Activated CD4-positive, alpha-beta memory T cell treated with anti-CD3 and anti-CD28 coated beads, Interleukin-2, amount 10 ng/mL, durations not matched to agents 7 days and 5 days (primary cell): Measurements from ENCODE around the gene EZH1. TPM values are rescaled to one million over a fixed set of nuclear protein-coding genes. Genes with fewer than 3 reads are reported as not detected.

Experiments
- CTCF ChIA-PET: fragments of 350-600 bp; sonication (Branson Sonifier 250); formaldehyde crosslinking; loops from one replicate; lab custom pipeline; 2021; ENCODE audit warnings: antibody characterized with exemption, inconsistent platforms; lab: Charles Lee
- POLR2A ChIA-PET: fragments of 350-600 bp; sonication (Branson Sonifier 250); formaldehyde crosslinking; loops from one replicate; lab custom pipeline; 2021; ENCODE audit warnings: antibody characterized with exemption; lab: Charles Lee
- DNase-seq: peaks from one replicate; pipeline ENCODE4 v3.0.0-alpha.2; 2020
- H3K27ac Mint-ChIP-seq: one replicate; pipeline ENCODE4 v1.8.0; 2021; ENCODE audit warnings: mild to moderate bottlenecking, mixed read lengths
- H3K27me3 Mint-ChIP-seq: one replicate; pipeline ENCODE4 v1.8.0; 2021; ENCODE audit warnings: mixed read lengths
- H3K36me3 Mint-ChIP-seq: one replicate; pipeline ENCODE4 v1.8.0; 2021; ENCODE audit warnings: low read depth, mixed read lengths
- H3K4me1 Mint-ChIP-seq: one replicate; pipeline ENCODE4 v1.8.0; 2021; ENCODE audit warnings: mixed read lengths
- H3K4me3 Mint-ChIP-seq: one replicate; pipeline ENCODE4 v1.8.0; 2021; ENCODE audit warnings: mild to moderate bottlenecking, mixed read lengths
- H3K9me3 Mint-ChIP-seq: one replicate; pipeline ENCODE4 v1.8.0; 2021; ENCODE audit warnings: mixed read lengths
- total RNA-seq, 2 experiments: library from RNA; stranded (reverse); gene quantifications; one replicate each; pipeline ENCODE4 v1.2.3, GENCODE V29; 2021

The EZH1 gene
- total RNA-seq, 2 experiments from 2014 or later = 51.9 to 55.3 TPM

- Mint-ChIP-seq H3K4me3 (peak overlapping the region; percentile 77), H3K9me3 (no peaks in the 10 kb centered on the region), H3K4me1 (peaks cover 50% of the 10 kb centered on the region), H3K27ac (peak overlapping the region; percentile 77), H3K27me3 (peaks cover 47% of the 10 kb centered on the region), H3K36me3 (no peaks in the 10 kb centered on the region)
- POLR2A ChIA-PET = interaction anchor here (0.6 to 4.8 kb wide), 9 partner anchors 8 to 321 kb away, joined by 3 to 36 read pairs (median 5); partner anchors contain the start of genes NAGLU, PSMC3IP, RETREG3 and RPL27
- CTCF ChIA-PET = interaction anchor here (3.4 to 4.8 kb wide), 2 partner anchors 68 to 98 kb away, joined by 14 to 62 read pairs; partner anchors contain the start of genes PSMC3IP, RETREG3 and TUBG1
- DNase-seq = peak; percentile 100
These were observed 67.6 kb downstream of the EZH1 start for GRCh38 chr17:42677012-42677857.

DNA sequence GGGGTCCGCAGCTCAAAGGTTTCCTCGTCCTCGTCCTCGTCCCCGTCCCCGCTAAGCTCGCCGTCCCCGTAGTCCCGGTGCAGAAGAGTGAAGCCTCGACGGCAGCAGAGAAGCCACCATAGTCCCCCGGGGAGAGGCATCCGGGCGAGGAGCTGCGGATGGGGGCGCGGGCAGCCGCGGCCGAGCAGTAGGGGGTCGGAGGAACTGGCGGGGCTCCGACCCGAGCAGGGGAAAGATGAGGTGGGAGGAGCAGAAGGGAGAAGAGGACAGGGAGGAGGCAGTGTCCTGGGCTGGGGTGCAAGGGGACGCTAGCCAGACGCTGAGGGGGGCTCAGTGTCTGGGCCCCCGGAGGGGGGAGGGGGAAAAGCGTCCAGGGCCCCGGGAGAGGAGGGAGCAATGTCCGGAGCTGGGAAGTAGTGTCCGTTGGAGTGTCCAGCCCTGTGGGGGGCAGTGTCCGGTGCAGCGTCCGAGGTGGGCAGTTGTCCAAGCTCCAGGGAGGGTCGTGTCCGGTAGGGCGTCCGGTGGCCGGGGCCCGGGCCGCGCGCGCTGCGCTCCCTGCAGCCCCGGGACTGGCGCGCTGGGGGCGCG lies 68.3 kb downstream of the EZH1 start, which contains the start of gene PLEKHH3:
PLEKHH3 (minus strand) TSS at position 571 of the 588 bp plus-strand sequence; CDS start at position 140, 431 bp downstream.
- Mint-ChIP-seq H3K36me3 (no peaks in the 10 kb centered on the region), H3K4me3 (peak within 1 kb of the TSS; percentile 77), H3K9me3 (no peaks in the 10 kb centered on the region), H3K27me3 (peaks cover 45% of the 10 kb centered on the region), H3K4me1 (peaks cover 46% of the 10 kb centered on the region), H3K27ac (peak within 1 kb of the TSS; percentile 77)
- peak; percentile 31 for DNase-seq
- CTCF ChIA-PET = interaction anchor here (1.3 to 4.8 kb wide), 3 partner anchors 67 to 98 kb away, joined by 3 to 62 read pairs (median 14); partner anchors contain the start of genes PSMC3IP, RETREG3 and TUBG1
- POLR2A ChIA-PET = interaction anchor here (0.6 to 4.8 kb wide), 7 partner anchors 8 to 322 kb away, joined by 3 to 36 read pairs (median 4); partner anchors contain the start of genes PSMC3IP, RETREG3, RPL27 and TUBG1

GRCh38 chr17:42675965-42676423 lies 68.8 kb downstream of the EZH1 start:
- ChIA-PET CTCF (interaction anchor here (1.3 kb wide), 1 partner anchor 98 kb away, joined by 3 read pairs; no protein-coding TSS in a partner anchor), POLR2A (interaction anchor here (1.4 to 4.8 kb wide), 4 partner anchors 9 to 98 kb away, joined by 4 to 36 read pairs (median 4); partner anchors contain the start of genes PSMC3IP, RETREG3, TUBG1 and VPS25)
- H3K4me3 Mint-ChIP-seq = peak overlapping the region; percentile 77
- peaks cover 45% of the 10 kb centered on the region for H3K4me1 Mint-ChIP-seq
- peak; percentile 28 for DNase-seq
- H3K36me3 Mint-ChIP-seq = no peaks in the 10 kb centered on the region
- H3K27me3 Mint-ChIP-seq = peaks cover 46% of the 10 kb centered on the region
- no peaks in the 10 kb centered on the region for H3K9me3 Mint-ChIP-seq
- H3K27ac Mint-ChIP-seq = no peak overlapping the region

DNA sequence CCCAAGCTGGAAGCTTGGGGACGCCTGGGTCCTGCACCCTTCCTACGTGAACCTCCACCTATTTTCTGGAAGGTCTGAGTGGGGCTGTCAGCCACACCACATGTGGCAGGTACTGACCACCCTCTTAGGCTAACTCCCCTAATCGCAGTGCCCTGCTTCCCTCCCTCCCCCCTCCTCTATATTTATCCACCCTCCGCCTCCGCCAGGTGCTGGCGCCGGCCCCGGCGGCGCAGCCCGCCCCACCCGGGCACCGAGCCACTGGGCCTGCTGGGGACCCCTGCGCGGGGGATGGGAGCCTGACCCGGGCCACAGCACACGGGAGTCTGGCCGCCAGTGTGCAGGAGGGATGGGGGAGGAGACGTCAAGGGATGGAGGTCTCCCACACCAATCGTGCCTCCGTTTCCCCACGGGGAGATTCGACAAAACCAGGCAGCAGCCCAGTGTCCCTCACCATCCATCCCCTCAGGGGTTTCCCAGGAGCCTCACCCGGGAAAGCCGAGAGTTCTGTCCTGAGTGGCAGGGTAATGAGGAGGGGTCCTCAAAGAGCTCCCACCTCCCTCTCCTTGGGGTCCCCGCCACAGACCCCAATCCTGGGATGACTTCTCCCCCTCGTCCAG lies 69.4 kb downstream of the EZH1 start:
- H3K27ac Mint-ChIP-seq = no peak overlapping the region
- ChIA-PET POLR2A (interaction anchor here (1.4 to 4.8 kb wide), 4 partner anchors 9 to 98 kb away, joined by 4 to 36 read pairs (median 4); partner anchors contain the start of genes PSMC3IP, RETREG3, TUBG1 and VPS25), CTCF (interaction anchor here (1.3 to 2.2 kb wide), 2 partner anchors 97 kb away, joined by 3 to 6 read pairs; no protein-coding TSS in a partner anchor)
- peaks cover 47% of the 10 kb centered on the region for H3K4me1 Mint-ChIP-seq
- no peaks in the 10 kb centered on the region for H3K36me3 Mint-ChIP-seq
- no peaks in the 10 kb centered on the region for H3K9me3 Mint-ChIP-seq
- H3K4me3 Mint-ChIP-seq = no peak overlapping the region
- peaks cover 49% of the 10 kb centered on the region for H3K27me3 Mint-ChIP-seq
- no peak for DNase-seq

GRCh38 chr17:42674755-42675347 lies 70.0 kb downstream of the EZH1 start:
- ChIA-PET CTCF (interaction anchor here (0.6 to 2.2 kb wide), 4 partner anchors 14 to 96 kb away, joined by 3 to 6 read pairs (median 4); partner anchors contain the start of gene TUBG1), POLR2A (interaction anchor here (1.1 kb wide), 1 partner anchor 65 kb away, joined by 4 read pairs; the partner anchor contains the start of genes RETREG3 and TUBG1)
- no peaks in the 10 kb centered on the region for H3K36me3 Mint-ChIP-seq
- peaks cover 46% of the 10 kb centered on the region for H3K4me1 Mint-ChIP-seq
- H3K9me3 Mint-ChIP-seq = no peaks in the 10 kb centered on the region
- no peak overlapping the region for H3K27ac Mint-ChIP-seq
- peak overlapping the region; percentile 5 for H3K4me3 Mint-ChIP-seq
- peaks cover 49% of the 10 kb centered on the region for H3K27me3 Mint-ChIP-seq
- DNase-seq = no peak

- H3K27me3 Mint-ChIP-seq = peaks cover 54% of the 10 kb centered on the region
- DNase-seq = peak; percentile 22
- H3K4me3 Mint-ChIP-seq = no peak overlapping the region
These were observed 70.7 kb downstream of the EZH1 start for GRCh38 chr17:42673885-42674754.

DNA sequence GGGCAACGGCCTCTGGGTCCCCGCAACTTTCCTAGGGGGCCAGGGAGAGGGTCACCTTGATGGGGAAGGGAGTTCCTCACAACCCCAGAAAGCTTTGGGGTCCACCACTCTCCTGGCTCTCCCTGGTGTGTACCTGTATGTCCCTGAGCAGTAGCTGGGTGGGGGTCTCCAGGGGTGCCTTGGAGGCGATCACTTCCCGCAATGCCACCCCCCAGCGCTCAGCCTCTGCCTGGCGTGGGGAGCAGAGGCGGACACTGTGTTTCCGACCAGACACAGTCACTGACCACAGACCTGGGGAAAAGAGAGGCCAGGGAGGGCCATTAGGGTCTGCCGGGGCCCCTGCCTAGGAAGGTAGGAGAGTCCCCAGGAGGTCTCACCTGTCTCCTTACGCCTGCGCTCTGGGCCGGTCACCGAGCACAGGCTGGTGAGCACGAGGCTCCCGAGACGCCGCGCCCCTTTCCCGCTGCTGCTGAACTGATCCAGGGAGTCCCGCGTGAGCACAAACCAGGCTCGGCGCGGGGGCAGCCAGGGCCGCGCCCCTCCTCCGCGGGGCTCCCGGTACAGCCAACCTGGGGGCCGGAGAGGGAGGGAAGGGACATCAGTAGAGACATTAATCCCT lies 71.5 kb downstream of the EZH1 start:
- Mint-ChIP-seq H3K27me3 (peaks cover 57% of the 10 kb centered on the region), H3K27ac (no peak overlapping the region)

More at GRCh38 chr17:42673885-42674754, 70.7 kb downstream of the EZH1 start:
- H3K36me3 Mint-ChIP-seq = no peaks in the 10 kb centered on the region
- H3K4me1 Mint-ChIP-seq = peaks cover 40% of the 10 kb centered on the region
- ChIA-PET POLR2A (interaction anchor here (1.1 kb wide), 1 partner anchor 65 kb away, joined by 4 read pairs; the partner anchor contains the start of genes RETREG3 and TUBG1), CTCF (interaction anchor here (0.6 to 2.2 kb wide), 4 partner anchors 13 to 96 kb away, joined by 3 to 6 read pairs (median 4); partner anchors contain the start of gene TUBG1)
- no peaks in the 10 kb centered on the region for H3K9me3 Mint-ChIP-seq
- no peak overlapping the region for H3K27ac Mint-ChIP-seq

DNA sequence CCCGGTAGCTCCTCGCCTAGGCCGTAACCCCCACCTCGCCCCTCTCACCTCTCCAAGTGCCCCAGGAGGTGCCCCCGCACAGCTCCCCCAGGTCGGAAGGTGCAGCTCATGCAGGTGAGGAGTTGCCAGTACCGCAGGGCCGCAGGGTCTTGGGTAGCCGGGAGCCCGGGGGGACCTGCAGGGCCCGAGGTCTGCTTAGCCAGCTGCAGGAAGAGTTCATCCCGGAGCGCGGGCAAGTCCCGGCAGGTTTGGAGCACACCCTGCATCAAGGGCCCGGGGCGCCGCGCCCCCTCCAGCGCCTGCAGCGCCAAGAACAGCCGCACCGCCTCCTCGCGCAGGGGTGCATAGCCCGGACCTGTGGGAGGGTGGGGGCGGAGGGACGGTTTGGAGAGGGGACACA lies 72.8 kb downstream of the EZH1 start:
- Mint-ChIP-seq H3K27ac (no peak overlapping the region), H3K4me3 (no peak overlapping the region), H3K4me1 (peaks cover 26% of the 10 kb centered on the region), H3K27me3 (peaks cover 57% of the 10 kb centered on the region), H3K36me3 (no peaks in the 10 kb centered on the region), H3K9me3 (no peaks in the 10 kb centered on the region)
- no peak for DNase-seq
- ChIA-PET CTCF (interaction anchor here (0.8 to 2.0 kb wide), 5 partner anchors 9 to 101 kb away, joined by 3 to 8 read pairs (median 3); partner anchors contain the start of genes CCR10, PSMC3IP and VPS25), POLR2A (interaction anchor here (0.6 to 4.0 kb wide), 5 partner anchors 8 to 102 kb away, joined by 3 to 14 read pairs (median 3); partner anchors contain the start of genes TUBG1, TUBG2 and VPS25)

More for the DNA sequence above, 71.5 kb downstream of the EZH1 start:
- peaks cover 35% of the 10 kb centered on the region for H3K4me1 Mint-ChIP-seq
- H3K4me3 Mint-ChIP-seq = no peak overlapping the region
- POLR2A ChIA-PET = interaction anchor here (1.4 kb wide), 1 partner anchor 10 kb away, joined by 3 read pairs; no protein-coding TSS in a partner anchor
- no peaks in the 10 kb centered on the region for H3K36me3 Mint-ChIP-seq
- no peak for DNase-seq
- CTCF ChIA-PET = interaction anchor here (2.0 to 2.2 kb wide), 2 partner anchors 10 to 95 kb away, joined by 4 to 6 read pairs; no protein-coding TSS in a partner anchor
- no peaks in the 10 kb centered on the region for H3K9me3 Mint-ChIP-seq

- CTCF ChIA-PET = interaction anchor here (0.9 to 2.0 kb wide), 3 partner anchors 10 to 102 kb away, joined by 3 to 8 read pairs (median 3); partner anchors contain the start of genes CCR10, PSMC3IP and VPS25
- no peak for DNase-seq
- peaks cover 52% of the 10 kb centered on the region for H3K27me3 Mint-ChIP-seq
- no peak overlapping the region for H3K27ac Mint-ChIP-seq
- POLR2A ChIA-PET = interaction anchor here (0.8 to 4.0 kb wide), 4 partner anchors 9 to 103 kb away, joined by 3 to 14 read pairs (median 4); partner anchors contain the start of genes RETREG3, TUBG1, TUBG2 and VPS25
- peaks cover 21% of the 10 kb centered on the region for H3K4me1 Mint-ChIP-seq
- H3K36me3 Mint-ChIP-seq = no peaks in the 10 kb centered on the region
- H3K9me3 Mint-ChIP-seq = no peaks in the 10 kb centered on the region
- H3K4me3 Mint-ChIP-seq = peak overlapping the region; percentile 46
These were observed 73.8 kb downstream of the EZH1 start for GRCh38 chr17:42670789-42671657.
